GM12878 (cell line): ENCODE data around the gene GPR18. TPM values are rescaled to one million over a fixed set of nuclear protein-coding genes. Genes with fewer than 3 reads are reported as not detected.

Source experiments
- ATF7 ChIP-seq: fragments of 450-650 bp; IDR thresholded peaks from 2 replicates; pipeline ENCODE4 v1.6.1; 2016; ENCODE audit warnings: low read depth, mild to moderate bottlenecking
- EP300 ChIP-seq, 2 experiments: fragments of 150-350 bp in 1 of 2; IDR thresholded peaks; 2 replicates each; pipeline ENCODE4 v1.6.1; 2011 to 2012; ENCODE audit warnings: low read depth in 2 of 2, low read length in 2 of 2, borderline replicate concordance in 1 of 2, improper control_type of control experiment in 1 of 2, inconsistent platforms in 1 of 2; ENCODE audit not compliant: control insufficient read depth in 1 of 2
- polyA plus RNA-seq, 11 experiments: library from polyadenylated mRNA; depleted of rRNA in 4 of 11; unstranded in 6 of 11; stranded (reverse) in 5 of 11; fragments of >200 nt; fragmentation: Nextera tagmentation in 4 of 11; fragmentation: Illumina TruSeq in 1 of 11; extraction: Ambion mirVana in 4 of 11; extraction: Trizol in 1 of 11; gene quantifications; 1 replicate in 1 of 11; 2 replicates in 10 of 11; pipeline versions ENCODE4 v1.2.1 to v1.2.3, GENCODE V29; 2011 to 2016; ENCODE audit warnings: inconsistent platforms in 2 of 11, missing spikeins in 2 of 11, low read depth in 1 of 11
- total RNA-seq, 4 experiments: library from RNA; depleted of rRNA in 3 of 4; stranded (reverse); fragments of >200 nt in 3 of 4; fragmentation: Illumina TruSeq in 1 of 4; extraction: Trizol in 1 of 4; gene quantifications; 2 replicates each; pipeline versions ENCODE4 v1.2.1 to v1.2.3, GENCODE V29; 2013 to 2021
- TF ChIP-seq, protein P1 (sequence below): fragments of 450-650 bp; IDR thresholded peaks from 2 replicates; pipeline ENCODE4 v1.6.1; 2018; ENCODE audit warnings: borderline replicate concordance, mild to moderate bottlenecking; ENCODE audit not compliant: partially characterized antibody
- TF ChIP-seq, protein P2 (sequence below): fragments of 450-650 bp; IDR thresholded peaks from 2 replicates; pipeline ENCODE4 v1.6.1; 2016; ENCODE audit warnings: mild to moderate bottlenecking, moderate library complexity, borderline replicate concordance

The GPR18 gene
- total and polyA plus RNA-seq, 10 of the 15 experiments (the other 5 are each of a cell fraction or from before 2014, with no cell fraction given) = 3.3 to 12.9 (median 5.2) TPM

DNA sequence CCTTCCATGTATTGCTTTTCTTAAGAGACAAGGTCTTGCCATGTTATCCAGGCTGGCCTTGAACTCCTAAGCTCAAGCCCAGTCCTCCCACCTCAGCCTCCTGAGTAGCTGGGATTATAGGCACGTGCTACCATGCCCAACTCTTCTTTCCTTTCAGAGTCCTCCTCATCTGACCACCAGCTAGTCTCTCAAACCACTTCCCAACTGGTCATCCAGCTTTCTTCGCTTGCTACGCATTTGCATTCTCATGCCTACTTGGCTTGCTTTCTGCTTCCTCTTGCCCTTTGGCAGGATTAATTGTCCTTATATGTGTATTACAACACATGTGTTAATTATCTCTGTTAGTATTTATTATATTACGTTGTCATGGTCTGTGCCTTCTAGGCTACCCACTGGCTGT is 6.3 kb downstream of the GPR18 start (continued):
- TF ChIP-seq, protein P1, sequence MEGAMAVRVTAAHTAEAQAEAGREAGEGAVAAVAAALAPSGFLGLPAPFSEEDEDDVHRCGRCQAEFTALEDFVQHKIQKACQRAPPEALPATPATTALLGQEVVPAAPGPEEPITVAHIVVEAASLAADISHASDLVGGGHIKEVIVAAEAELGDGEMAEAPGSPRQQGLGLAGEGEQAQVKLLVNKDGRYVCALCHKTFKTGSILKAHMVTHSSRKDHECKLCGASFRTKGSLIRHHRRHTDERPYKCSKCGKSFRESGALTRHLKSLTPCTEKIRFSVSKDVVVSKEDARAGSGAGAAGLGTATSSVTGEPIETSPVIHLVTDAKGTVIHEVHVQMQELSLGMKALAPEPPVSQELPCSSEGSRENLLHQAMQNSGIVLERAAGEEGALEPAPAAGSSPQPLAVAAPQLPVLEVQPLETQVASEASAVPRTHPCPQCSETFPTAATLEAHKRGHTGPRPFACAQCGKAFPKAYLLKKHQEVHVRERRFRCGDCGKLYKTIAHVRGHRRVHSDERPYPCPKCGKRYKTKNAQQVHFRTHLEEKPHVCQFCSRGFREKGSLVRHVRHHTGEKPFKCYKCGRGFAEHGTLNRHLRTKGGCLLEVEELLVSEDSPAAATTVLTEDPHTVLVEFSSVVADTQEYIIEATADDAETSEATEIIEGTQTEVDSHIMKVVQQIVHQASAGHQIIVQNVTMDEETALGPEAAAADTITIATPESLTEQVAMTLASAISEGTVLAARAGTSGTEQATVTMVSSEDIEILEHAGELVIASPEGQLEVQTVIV = no peak
- TF ChIP-seq EP300 (IDR thresholded peaks at IDR 0.05; ENCODE audit: borderline replicate concordance in 1 of 2, control insufficient read depth in 1 of 2, low read depth in 2 of 2, low read length in 2 of 2) (no peak), ATF7 (no peak)
- TF ChIP-seq, protein P2, sequence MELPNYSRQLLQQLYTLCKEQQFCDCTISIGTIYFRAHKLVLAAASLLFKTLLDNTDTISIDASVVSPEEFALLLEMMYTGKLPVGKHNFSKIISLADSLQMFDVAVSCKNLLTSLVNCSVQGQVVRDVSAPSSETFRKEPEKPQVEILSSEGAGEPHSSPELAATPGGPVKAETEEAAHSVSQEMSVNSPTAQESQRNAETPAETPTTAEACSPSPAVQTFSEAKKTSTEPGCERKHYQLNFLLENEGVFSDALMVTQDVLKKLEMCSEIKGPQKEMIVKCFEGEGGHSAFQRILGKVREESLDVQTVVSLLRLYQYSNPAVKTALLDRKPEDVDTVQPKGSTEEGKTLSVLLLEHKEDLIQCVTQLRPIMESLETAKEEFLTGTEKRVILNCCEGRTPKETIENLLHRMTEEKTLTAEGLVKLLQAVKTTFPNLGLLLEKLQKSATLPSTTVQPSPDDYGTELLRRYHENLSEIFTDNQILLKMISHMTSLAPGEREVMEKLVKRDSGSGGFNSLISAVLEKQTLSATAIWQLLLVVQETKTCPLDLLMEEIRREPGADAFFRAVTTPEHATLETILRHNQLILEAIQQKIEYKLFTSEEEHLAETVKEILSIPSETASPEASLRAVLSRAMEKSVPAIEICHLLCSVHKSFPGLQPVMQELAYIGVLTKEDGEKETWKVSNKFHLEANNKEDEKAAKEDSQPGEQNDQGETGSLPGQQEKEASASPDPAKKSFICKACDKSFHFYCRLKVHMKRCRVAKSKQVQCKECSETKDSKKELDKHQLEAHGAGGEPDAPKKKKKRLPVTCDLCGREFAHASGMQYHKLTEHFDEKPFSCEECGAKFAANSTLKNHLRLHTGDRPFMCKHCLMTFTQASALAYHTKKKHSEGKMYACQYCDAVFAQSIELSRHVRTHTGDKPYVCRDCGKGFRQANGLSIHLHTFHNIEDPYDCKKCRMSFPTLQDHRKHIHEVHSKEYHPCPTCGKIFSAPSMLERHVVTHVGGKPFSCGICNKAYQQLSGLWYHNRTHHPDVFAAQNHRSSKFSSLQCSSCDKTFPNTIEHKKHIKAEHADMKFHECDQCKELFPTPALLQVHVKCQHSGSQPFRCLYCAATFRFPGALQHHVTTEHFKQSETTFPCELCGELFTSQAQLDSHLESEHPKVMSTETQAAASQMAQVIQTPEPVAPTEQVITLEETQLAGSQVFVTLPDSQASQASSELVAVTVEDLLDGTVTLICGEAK = no peak
